GM12872 (cell line): Measurements from ENCODE around the gene APCDD1L.

Experiments
- TF ChIP-seq, protein P1 (sequence below): IDR thresholded peaks from 3 replicates; pipeline ENCODE4 v1.5.1; 2011; ENCODE audit warnings: low read depth, mild to moderate bottlenecking, low read length, moderate library complexity; ENCODE audit not compliant: insufficient read depth

The APCDD1L gene

GRCh38 chr20:58554541-58554940, 39.3 kb upstream of the APCDD1L start:
- TF ChIP-seq, protein P1, sequence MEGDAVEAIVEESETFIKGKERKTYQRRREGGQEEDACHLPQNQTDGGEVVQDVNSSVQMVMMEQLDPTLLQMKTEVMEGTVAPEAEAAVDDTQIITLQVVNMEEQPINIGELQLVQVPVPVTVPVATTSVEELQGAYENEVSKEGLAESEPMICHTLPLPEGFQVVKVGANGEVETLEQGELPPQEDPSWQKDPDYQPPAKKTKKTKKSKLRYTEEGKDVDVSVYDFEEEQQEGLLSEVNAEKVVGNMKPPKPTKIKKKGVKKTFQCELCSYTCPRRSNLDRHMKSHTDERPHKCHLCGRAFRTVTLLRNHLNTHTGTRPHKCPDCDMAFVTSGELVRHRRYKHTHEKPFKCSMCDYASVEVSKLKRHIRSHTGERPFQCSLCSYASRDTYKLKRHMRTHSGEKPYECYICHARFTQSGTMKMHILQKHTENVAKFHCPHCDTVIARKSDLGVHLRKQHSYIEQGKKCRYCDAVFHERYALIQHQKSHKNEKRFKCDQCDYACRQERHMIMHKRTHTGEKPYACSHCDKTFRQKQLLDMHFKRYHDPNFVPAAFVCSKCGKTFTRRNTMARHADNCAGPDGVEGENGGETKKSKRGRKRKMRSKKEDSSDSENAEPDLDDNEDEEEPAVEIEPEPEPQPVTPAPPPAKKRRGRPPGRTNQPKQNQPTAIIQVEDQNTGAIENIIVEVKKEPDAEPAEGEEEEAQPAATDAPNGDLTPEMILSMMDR, result no peak

DNA sequence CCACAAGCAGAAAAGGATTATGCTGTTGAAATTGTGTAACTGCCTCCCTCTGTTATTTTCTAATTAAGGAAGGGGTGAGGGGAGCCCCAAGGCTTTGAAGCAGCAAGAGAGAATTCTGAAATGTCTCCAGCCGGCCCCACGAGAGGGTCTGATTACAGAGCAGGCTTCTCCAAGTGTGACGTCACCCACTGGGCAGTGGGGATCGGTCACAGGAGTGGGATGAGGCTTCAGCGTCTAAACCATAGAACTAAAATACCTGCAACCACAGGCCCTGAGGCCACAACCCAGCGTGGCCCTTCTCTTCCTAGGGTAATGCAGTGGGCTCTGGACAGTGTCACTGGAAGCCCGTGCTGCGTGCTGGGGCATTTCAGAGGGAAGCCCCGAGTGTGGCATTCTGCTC, 38.6 kb upstream of the APCDD1L start:
- TF ChIP-seq, protein P1, result no peak

GRCh38 chr20:58553166-58553696, 38.0 kb upstream of the APCDD1L start:
- TF ChIP-seq, protein P1, result no peak

DNA sequence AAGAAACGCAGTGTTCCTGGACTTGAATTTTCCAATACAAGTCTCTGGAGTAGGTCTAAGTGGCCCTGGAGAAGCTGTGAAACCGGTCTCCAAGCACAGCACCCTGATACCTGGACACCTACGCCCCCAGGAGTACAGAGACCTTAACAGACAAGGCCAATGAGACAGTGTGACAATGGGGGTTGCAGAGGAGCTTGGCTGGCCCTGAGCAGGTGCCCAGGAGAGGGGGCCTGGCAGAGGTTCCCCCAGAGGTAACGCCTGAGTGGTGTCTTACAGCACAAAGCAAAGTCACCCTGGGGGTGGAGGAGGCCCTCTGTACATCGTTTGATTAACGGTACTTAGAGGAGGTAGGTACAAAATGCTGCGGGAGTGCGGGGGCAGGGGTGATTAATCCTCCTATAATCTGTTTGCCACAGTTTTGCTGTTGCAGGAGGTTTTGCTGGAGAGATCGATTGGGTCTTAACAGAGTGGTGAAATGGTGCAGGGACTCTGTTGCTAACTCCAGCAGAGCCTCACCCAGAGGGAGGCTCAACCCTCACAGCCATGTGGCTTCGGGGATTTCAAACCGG, 37.3 kb upstream of the APCDD1L start:
- TF ChIP-seq, protein P1, result no peak

- TF ChIP-seq, protein P1, result no peak
These were observed 36.4 kb upstream of the APCDD1L start for GRCh38 chr20:58551631-58552030.

DNA sequence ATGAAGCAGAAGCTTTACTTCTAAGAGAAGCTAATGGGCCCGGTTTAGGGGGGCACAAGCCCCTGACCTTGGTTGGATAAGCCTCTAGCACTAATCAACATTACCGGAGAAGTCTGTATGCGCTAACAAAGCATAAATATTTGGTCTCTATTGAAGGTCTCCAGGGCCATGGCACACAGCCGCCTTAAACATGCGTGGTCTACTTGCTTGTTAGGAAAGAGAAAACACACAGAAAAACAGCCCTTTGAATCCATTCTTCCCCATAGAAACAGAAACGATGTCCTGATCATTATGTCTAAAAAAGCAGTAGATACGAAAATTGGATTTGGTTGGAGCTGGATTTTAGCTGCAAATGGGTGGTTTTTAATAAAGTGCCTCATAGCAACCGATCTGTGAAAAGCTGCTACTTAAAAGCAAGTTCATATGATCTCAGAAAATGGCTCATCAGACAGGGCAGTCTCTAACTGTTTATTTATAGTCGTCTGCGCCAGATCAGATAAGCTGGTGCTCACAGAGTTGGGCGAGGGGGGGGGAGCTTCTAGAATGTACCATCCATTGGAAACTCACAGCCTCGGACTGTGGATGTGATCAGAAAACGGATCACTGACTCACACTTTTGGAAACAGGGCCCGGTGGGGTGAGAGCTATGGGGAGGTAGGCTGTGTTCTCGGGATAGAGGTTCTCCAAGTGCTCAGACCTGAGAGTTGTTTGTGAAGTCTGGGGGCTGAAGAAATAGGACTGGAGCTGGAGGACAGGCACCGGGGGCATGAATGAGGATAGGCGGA, 35.3 kb upstream of the APCDD1L start:
- TF ChIP-seq, protein P1, result no peak

- TF ChIP-seq, protein P1, result no peak
These were observed 34.3 kb upstream of the APCDD1L start for GRCh38 chr20:58549231-58550209.
